Measurements from ENCODE around the gene STXBP6.

DNA sequence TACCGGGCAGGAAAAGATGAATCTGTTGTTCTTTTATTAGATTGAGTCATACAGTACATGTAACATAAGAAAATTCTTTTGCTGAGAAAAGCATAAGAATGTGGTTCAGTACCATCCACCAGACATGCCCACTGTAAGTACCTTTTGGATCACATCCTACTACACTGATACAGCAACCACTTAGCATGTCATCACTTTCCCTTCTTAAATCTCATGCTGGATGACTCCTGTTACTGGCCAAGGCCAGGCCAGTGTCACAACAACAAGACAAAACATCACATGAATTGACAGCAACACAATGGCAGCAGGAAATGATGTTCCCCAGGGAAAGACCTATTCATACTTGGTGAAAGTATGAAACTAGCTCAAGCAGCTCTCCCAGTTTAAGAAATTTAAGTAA lies 46.4 kb downstream of the STXBP6 start:
- TF ChIP-seq, protein P1, sequence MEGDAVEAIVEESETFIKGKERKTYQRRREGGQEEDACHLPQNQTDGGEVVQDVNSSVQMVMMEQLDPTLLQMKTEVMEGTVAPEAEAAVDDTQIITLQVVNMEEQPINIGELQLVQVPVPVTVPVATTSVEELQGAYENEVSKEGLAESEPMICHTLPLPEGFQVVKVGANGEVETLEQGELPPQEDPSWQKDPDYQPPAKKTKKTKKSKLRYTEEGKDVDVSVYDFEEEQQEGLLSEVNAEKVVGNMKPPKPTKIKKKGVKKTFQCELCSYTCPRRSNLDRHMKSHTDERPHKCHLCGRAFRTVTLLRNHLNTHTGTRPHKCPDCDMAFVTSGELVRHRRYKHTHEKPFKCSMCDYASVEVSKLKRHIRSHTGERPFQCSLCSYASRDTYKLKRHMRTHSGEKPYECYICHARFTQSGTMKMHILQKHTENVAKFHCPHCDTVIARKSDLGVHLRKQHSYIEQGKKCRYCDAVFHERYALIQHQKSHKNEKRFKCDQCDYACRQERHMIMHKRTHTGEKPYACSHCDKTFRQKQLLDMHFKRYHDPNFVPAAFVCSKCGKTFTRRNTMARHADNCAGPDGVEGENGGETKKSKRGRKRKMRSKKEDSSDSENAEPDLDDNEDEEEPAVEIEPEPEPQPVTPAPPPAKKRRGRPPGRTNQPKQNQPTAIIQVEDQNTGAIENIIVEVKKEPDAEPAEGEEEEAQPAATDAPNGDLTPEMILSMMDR (IDR thresholded peaks at IDR 0.05): no peak
- TF ChIP-seq POLR2AphosphoS5 (IDR thresholded peaks at IDR 0.05) (no peak), POLR2A (IDR thresholded peaks at IDR 0.05) (no peak), EP300 (IDR thresholded peaks at IDR 0.05; ENCODE audit: low read depth) (no peak)
